GM23248 (cell line): Measurements from ENCODE around the gene DLG2.

Experiments used
- EZH2 ChIP-seq: fragments of 200-600 bp; sonication (generic); IDR thresholded peaks from 2 replicates; pipeline ENCODE4 v1.6.1; 2018; ENCODE audit warnings: antibody characterized with exemption, mild to moderate bottlenecking; ENCODE audit not compliant: insufficient read depth, poor library complexity, severe bottlenecking
- EZH2phosphoT487 ChIP-seq: fragments of 200-600 bp; sonication (generic); IDR thresholded peaks from 2 replicates; pipeline ENCODE4 v1.6.1; 2018; ENCODE audit warnings: antibody characterized with exemption, moderate library complexity, mild to moderate bottlenecking, low read depth; ENCODE audit not compliant: insufficient read depth

DNA sequence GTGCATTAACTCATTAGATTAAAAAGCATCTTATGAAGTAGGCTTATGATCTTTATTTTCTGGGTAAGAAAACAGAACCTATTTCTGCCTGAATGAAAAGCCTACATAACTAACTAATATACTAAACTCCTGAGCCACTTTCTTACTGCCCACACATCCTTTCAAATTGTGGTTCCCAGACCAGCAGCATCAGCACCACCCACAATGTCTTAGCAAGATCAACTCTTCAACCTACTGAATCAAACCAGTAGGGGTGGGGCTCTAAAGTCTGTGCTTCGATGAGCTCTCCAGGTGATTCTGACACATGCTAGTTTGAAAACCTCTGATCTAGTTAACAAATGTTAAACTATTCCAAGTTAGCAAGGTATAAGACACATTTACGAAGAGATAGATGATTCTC lies 462.4 kb downstream of the DLG2 start:
- TF ChIP-seq EZH2phosphoT487 (no peak), EZH2 (no peak)
